H1 (cell line): Measurements from ENCODE around the gene HCST. TPM values are rescaled to one million over a fixed set of nuclear protein-coding genes. Genes with fewer than 3 reads are reported as not detected.

Experiments
- CTCF ChIA-PET: fragments of 300-600 bp; sonication (Branson Sonifier 250); formaldehyde crosslinking; loops from one replicate; lab custom pipeline; 2021; ENCODE audit not compliant: partially characterized antibody; lab: Charles Lee
- POLR2A ChIA-PET: fragments of 300-600 bp; sonication (Branson Sonifier 250); formaldehyde crosslinking; loops from one replicate; lab custom pipeline; 2021; ENCODE audit warnings: inconsistent platforms; ENCODE audit not compliant: partially characterized antibody; lab: Charles Lee
- DNase-seq, 2 experiments: peaks; one replicate each; pipeline versions ENCODE4 v3.0.0 to v3.0.0-alpha.2; 2010 to 2022; ENCODE audit warnings: low spot score in 2 of 2, low read depth in 1 of 2, mixed read lengths in 1 of 2
- FAIRE-seq: peaks from 2 replicates; lab custom pipeline; 2011; peaks lifted over from hg19 to GRCh38; lab: Jason Lieb, UNC
- H2AFZ ChIP-seq: 2 replicates; pipeline ENCODE4 v1.8.1; 2012; ENCODE audit warnings: low read length, inconsistent platforms
- H2AK5ac ChIP-seq: 2 replicates; pipeline ENCODE4 v1.6.1; 2013; ENCODE audit warnings: low read depth, low read length
- H2BK120ac ChIP-seq: replicated peaks from 2 replicates; pipeline ENCODE3; 2013; ENCODE audit warnings: low read depth, low read length, inconsistent platforms
- H2BK12ac ChIP-seq: 2 replicates; pipeline ENCODE4 v1.6.1; 2013; ENCODE audit warnings: low read depth, low read length
- H2BK15ac ChIP-seq: 2 replicates; pipeline ENCODE4 v1.6.1; 2013; ENCODE audit warnings: low read length
- H2BK20ac ChIP-seq: 2 replicates; pipeline ENCODE4 v1.6.1; 2013; ENCODE audit warnings: low read length
- H2BK5ac ChIP-seq: 2 replicates; pipeline ENCODE4 v1.6.1; 2013; ENCODE audit warnings: low read depth, low read length
- H3K14ac ChIP-seq: 2 replicates; pipeline ENCODE4 v1.6.1; 2013; ENCODE audit warnings: inconsistent platforms; ENCODE audit not compliant: insufficient read length
- H3K18ac ChIP-seq: 2 replicates; pipeline ENCODE4 v1.6.1; 2013; ENCODE audit warnings: low read length; ENCODE audit errors: extremely low read depth
- H3K23ac ChIP-seq: 2 replicates; pipeline ENCODE4 v1.6.1; 2013; ENCODE audit warnings: inconsistent platforms; ENCODE audit not compliant: insufficient read length
- H3K23me2 ChIP-seq: 2 replicates; pipeline ENCODE4 v1.6.1; 2013; ENCODE audit warnings: low read depth, low read length
- H3K27ac ChIP-seq: 2 replicates; pipeline ENCODE4 v1.6.1; 2011; ENCODE audit warnings: low read depth, low read length, inconsistent platforms
- H3K27me3 ChIP-seq, 4 experiments: replicated peaks in 1 of 4; 1 replicate in 1 of 4; 2 replicates in 3 of 4; pipeline versions ENCODE4 v1.6.1 to v1.8.1; 2011 to 2013; ENCODE audit warnings: low read length in 3 of 4, mild to moderate bottlenecking in 3 of 4, inconsistent platforms in 2 of 4, mixed read lengths in 2 of 4, moderate library complexity in 1 of 4; ENCODE audit not compliant: control insufficient read depth in 3 of 4, insufficient read depth in 3 of 4; ENCODE audit errors: extremely low read depth in 1 of 4
- H3K36me3 ChIP-seq, 4 experiments: 2 replicates each; pipeline versions ENCODE4 v1.6.1 to v1.8.1; 2011 to 2013; ENCODE audit warnings: mild to moderate bottlenecking in 4 of 4, low read length in 3 of 4, moderate library complexity in 2 of 4, control low read depth in 1 of 4, inconsistent platforms in 1 of 4; ENCODE audit not compliant: insufficient read depth in 4 of 4, control insufficient read depth in 2 of 4
- H3K4ac ChIP-seq: replicated peaks from 2 replicates; pipeline ENCODE3; 2013; ENCODE audit warnings: low read length, low read depth, mixed read lengths, inconsistent platforms; ENCODE audit not compliant: insufficient read length
- H3K4me1 ChIP-seq, 4 experiments: replicated peaks in 1 of 4; 1 replicate in 1 of 4; 2 replicates in 3 of 4; pipeline versions ENCODE4 v1.6.1 to v1.8.1; 2011 to 2013; ENCODE audit warnings: low read length in 3 of 4, inconsistent platforms in 2 of 4, mixed read lengths in 1 of 4; ENCODE audit not compliant: insufficient read depth in 4 of 4, control insufficient read depth in 3 of 4
- H3K4me2 ChIP-seq, 2 experiments: 2 replicates each; pipeline versions ENCODE4 v1.6.1 to v1.8.1; 2011 to 2013; ENCODE audit warnings: low read depth in 2 of 2, low read length in 2 of 2, control low read depth in 1 of 2, inconsistent platforms in 1 of 2, mild to moderate bottlenecking in 1 of 2; ENCODE audit not compliant: insufficient read depth in 1 of 2
- H3K4me3 ChIP-seq, 4 experiments: fragments of 200-600, 300-600 bp in 1 of 4; sonication (generic), shearing (Covaris generic), sonication (Bioruptor Twin) in 1 of 4; 2 replicates each; pipeline versions ENCODE4 v1.5.1 to v1.8.1; 2011 to 2016; ENCODE audit warnings: low read length in 4 of 4, low read depth in 3 of 4, control low read depth in 2 of 4, inconsistent platforms in 2 of 4, mild to moderate bottlenecking in 2 of 4, mixed read lengths in 1 of 4, moderate library complexity in 1 of 4; ENCODE audit not compliant: insufficient read depth in 2 of 4; ENCODE audit errors: extremely low read depth in 1 of 4
- H3K56ac ChIP-seq: replicated peaks from 2 replicates; pipeline ENCODE3; 2013; ENCODE audit warnings: low read depth, mild to moderate bottlenecking, mixed read lengths, low read length, inconsistent platforms; ENCODE audit not compliant: insufficient read length
- H3K79me1 ChIP-seq: 2 replicates; pipeline ENCODE4 v1.6.1; 2013; ENCODE audit warnings: low read depth, low read length, control low read depth
- H3K79me2 ChIP-seq, 2 experiments: 2 replicates each; pipeline versions ENCODE4 v1.6.1 to v1.8.1; 2012 to 2013; ENCODE audit warnings: low read length in 2 of 2, mild to moderate bottlenecking in 2 of 2, inconsistent platforms in 1 of 2; ENCODE audit not compliant: insufficient read depth in 2 of 2, control insufficient read depth in 1 of 2
- H3K9ac ChIP-seq, 4 experiments: replicated peaks in 1 of 4; 1 replicate in 1 of 4; 2 replicates in 3 of 4; pipeline versions ENCODE4 v1.6.1 to v1.8.1; 2011 to 2013; ENCODE audit warnings: low read depth in 3 of 4, low read length in 3 of 4, control low read depth in 2 of 4, mild to moderate bottlenecking in 2 of 4, moderate library complexity in 2 of 4, inconsistent platforms in 1 of 4; ENCODE audit errors: extremely low read depth in 1 of 4
- H3K9me3 ChIP-seq, 2 experiments: 2 replicates each; pipeline versions ENCODE4 v1.6.1 to v1.8.1; 2012 to 2013; ENCODE audit warnings: mild to moderate bottlenecking in 2 of 2, moderate library complexity in 2 of 2, control low read depth in 1 of 2, inconsistent platforms in 1 of 2, low read depth in 1 of 2, low read length in 1 of 2, mixed read lengths in 1 of 2; ENCODE audit not compliant: insufficient read depth in 2 of 2
- H4K20me1 ChIP-seq, 2 experiments: replicated peaks in 1 of 2; 2 replicates each; pipeline versions ENCODE3 to v1.8.1; 2011 to 2013; ENCODE audit warnings: inconsistent platforms in 2 of 2, low read length in 2 of 2, mild to moderate bottlenecking in 1 of 2; ENCODE audit not compliant: insufficient read depth in 2 of 2, control insufficient read depth in 1 of 2
- H4K5ac ChIP-seq: 2 replicates; pipeline ENCODE4 v1.6.1; 2013; ENCODE audit warnings: low read length, low read depth, mixed read lengths, inconsistent platforms; ENCODE audit not compliant: insufficient read length
- H4K8ac ChIP-seq: 2 replicates; pipeline ENCODE4 v1.8.0; 2013; ENCODE audit warnings: mild to moderate bottlenecking, moderate library complexity, low read length, inconsistent platforms; ENCODE audit not compliant: insufficient read depth; ENCODE audit errors: extremely low read depth
- H4K91ac ChIP-seq: replicated peaks from 2 replicates; pipeline ENCODE3; 2013; ENCODE audit warnings: low read length, mixed read lengths, inconsistent platforms; ENCODE audit not compliant: insufficient read length
- CHD2 ChIP-seq: IDR thresholded peaks from 2 replicates; pipeline ENCODE4 v1.6.1; 2012; ENCODE audit warnings: low read length, improper control_type of control experiment
- EP300 ChIP-seq, 2 experiments: IDR thresholded peaks; 1 replicate in 1 of 2; 2 replicates in 1 of 2; pipeline ENCODE4 v1.6.1; 2011 to 2012; ENCODE audit warnings: low read depth in 2 of 2, low read length in 2 of 2, mild to moderate bottlenecking in 2 of 2, borderline replicate concordance in 1 of 2, inconsistent platforms in 1 of 2, moderate library complexity in 1 of 2
- EZH2 ChIP-seq: fragments of 200-600 bp; sonication (generic); IDR thresholded peaks from 2 replicates; pipeline ENCODE4 v1.7.1; 2012; ENCODE audit warnings: low read depth, mild to moderate bottlenecking, moderate library complexity, low read length, inconsistent platforms; ENCODE audit not compliant: severe bottlenecking
- JUN ChIP-seq: IDR thresholded peaks from 2 replicates; pipeline ENCODE4 v1.6.1; 2011; ENCODE audit warnings: low read depth, mild to moderate bottlenecking, improper control_type of control experiment, low read length
- NRF1 ChIP-seq: IDR thresholded peaks from 2 replicates; pipeline ENCODE4 v1.6.1; 2011; ENCODE audit warnings: mild to moderate bottlenecking, low read depth, low read length, improper control_type of control experiment
- POLR2A ChIP-seq, 2 experiments: IDR thresholded peaks; 1 replicate in 1 of 2; 2 replicates in 1 of 2; pipeline ENCODE4 v1.6.1; 2011; ENCODE audit warnings: low read depth in 2 of 2, low read length in 2 of 2, mild to moderate bottlenecking in 2 of 2; ENCODE audit errors: control extremely low read depth in 1 of 2
- POU5F1 ChIP-seq: IDR thresholded peaks from 2 replicates; pipeline ENCODE4 v1.6.1; 2011; ENCODE audit warnings: low read depth, mild to moderate bottlenecking, low read length, moderate library complexity
- SP2 ChIP-seq: IDR thresholded peaks from 2 replicates; pipeline ENCODE4 v1.6.1; 2012; ENCODE audit warnings: mild to moderate bottlenecking, low read length, inconsistent platforms
- SRF ChIP-seq: IDR thresholded peaks from 2 replicates; pipeline ENCODE4 v1.6.1; 2011; ENCODE audit warnings: mild to moderate bottlenecking, low read depth, low read length, moderate library complexity
- WGBS, 2 experiments: shearing (Covaris generic) in 1 of 2; methylation state at CpG; one replicate each; pipeline versions ENCODE4 v1.1.6 to v1.1.7; 2013 to 2015; ENCODE audit warnings: low lambda C conversion rate in 2 of 2, mixed read lengths in 2 of 2, inconsistent platforms in 1 of 2, low coverage in 1 of 2, missing lambda C conversion rate in 1 of 2; ENCODE audit not compliant: insufficient replicate concordance in 2 of 2, insufficient coverage in 1 of 2, insufficient read length in 1 of 2; ENCODE audit errors: extremely low coverage in 1 of 2, missing lambda C conversion rate in 1 of 2; 5-methylcytosine and 5-hydroxymethylcytosine counted together
- polyA plus RNA-seq, 7 experiments: library from polyadenylated mRNA; depleted of rRNA in 3 of 7; stranded (reverse) in 5 of 7; unstranded in 2 of 7; fragments of >200 nt in 5 of 7; fragments of 200-250 nt in 2 of 7; gene quantifications; 1 replicate in 5 of 7; 2 replicates in 1 of 7; 4 replicates in 1 of 7; pipeline versions ENCODE4 v1.2.1 to v1.2.3, GENCODE V29; 2011 to 2013; ENCODE audit warnings: missing spikeins in 2 of 7, mixed read lengths in 2 of 7
- total RNA-seq: library from RNA; stranded (reverse); fragmentation: NEBNext Ultra II Directional; extraction: Animal tissue kit (Norgen Biotek cat#: 25700); gene quantifications from 2 replicates; pipeline ENCODE4 v1.2.1, GENCODE V29; 2021
- TF ChIP-seq, protein P1 (sequence below), 3 experiments: IDR thresholded peaks; 1 replicate in 2 of 3; 2 replicates in 1 of 3; pipeline versions ENCODE4 v1.5.1 to v1.6.1; 2011; ENCODE audit warnings: low read length in 3 of 3, mild to moderate bottlenecking in 3 of 3, inconsistent platforms in 2 of 3, low read depth in 1 of 3, moderate library complexity in 1 of 3; ENCODE audit not compliant: insufficient read depth in 1 of 3; ENCODE audit errors: control extremely low read depth in 1 of 3
- TF ChIP-seq, protein P2 (sequence below): IDR thresholded peaks from 2 replicates; pipeline ENCODE4 v1.6.1; 2012; ENCODE audit warnings: inconsistent platforms

Gene HCST
- total and polyA plus RNA-seq, 2 of the 8 experiments (the other 6 are each of a cell fraction or from before 2014, with no cell fraction given): 2.8 TPM; not detected in 1

DNA sequence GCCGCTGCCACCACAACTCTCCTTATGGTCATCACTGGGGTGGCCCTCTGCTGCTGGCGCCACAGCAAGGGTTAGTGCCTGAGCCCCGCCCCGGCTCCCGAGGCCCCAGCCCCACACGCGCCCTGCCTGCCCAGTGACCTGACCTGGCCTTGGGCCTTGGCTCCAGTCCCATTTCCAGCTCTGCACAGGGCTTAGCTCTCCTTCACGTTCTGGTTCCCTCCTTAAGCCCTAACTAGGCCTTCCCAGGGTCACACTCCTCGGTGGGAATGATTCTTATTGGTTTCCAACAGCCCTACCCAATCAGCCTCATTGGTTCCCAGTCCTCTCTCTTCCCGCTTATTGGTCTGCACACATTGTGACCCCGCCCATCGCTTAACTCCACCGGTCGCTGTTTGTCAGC is 39.8 kb upstream of the HCST start:
- DNase-seq (no peak), FAIRE-seq (no peak)
- H3K23ac ChIP-seq: no peak overlapping the region
- no peak overlapping the region for H4K5ac ChIP-seq
- H2BK15ac ChIP-seq: no peak overlapping the region
- no peak overlapping the region for H2AK5ac ChIP-seq
- H3K56ac ChIP-seq: no peak overlapping the region
- no peak overlapping the region for H3K4me2 ChIP-seq
- no peak overlapping the region for H3K18ac ChIP-seq
- H3K9me3 ChIP-seq: no peaks in the 10 kb centered on the region
- H2BK12ac ChIP-seq: no peak overlapping the region
- no peak overlapping the region for H2BK20ac ChIP-seq
- no peak overlapping the region for H3K9ac ChIP-seq
- ChIA-PET POLR2A (interaction anchor here (1.2 kb wide), 1 partner anchor 14 kb away, joined by 3 read pairs; no protein-coding TSS in a partner anchor), CTCF (interaction anchor here (0.6 to 1.1 kb wide), 3 partner anchors 164 to 1379 kb away, joined by 3 read pairs; no protein-coding TSS in a partner anchor)
- peaks cover 13% of the 10 kb centered on the region for H3K23me2 ChIP-seq
- WGBS, 2 experiments: 86% methylated on average over 12 of the region's 14 CpGs; no CpG with 5 or more reads in 1 of the 2 experiments
- no peak overlapping the region for H3K4ac ChIP-seq
- no peak overlapping the region for H3K27ac ChIP-seq
- H2BK120ac ChIP-seq: no peak overlapping the region
- peaks cover 5 to 56% (median 48%) of the 10 kb centered on the region in 4 experiments for H3K27me3 ChIP-seq
- peaks cover 0 to 15% (median 10%) of the 10 kb centered on the region in 4 experiments; a peak in 5 of 7 replicates for H3K4me1 ChIP-seq
- H3K4me3 ChIP-seq: no peak overlapping the region
- no peak overlapping the region for H4K91ac ChIP-seq
- no peaks in the 10 kb centered on the region for H3K79me2 ChIP-seq
- H3K14ac ChIP-seq: no peak overlapping the region
- H2AFZ ChIP-seq: no peak overlapping the region
- no peaks in the 10 kb centered on the region for H3K79me1 ChIP-seq
- no peak overlapping the region; the same call in 1 of the 2 replicates for H4K8ac ChIP-seq
- H2BK5ac ChIP-seq: no peak overlapping the region
- H3K36me3 ChIP-seq: no peaks in the 10 kb centered on the region
- H4K20me1 ChIP-seq: peaks cover 0 to 3% of the 10 kb centered on the region in 2 experiments
- TF ChIP-seq NRF1 (no peak), SRF (no peak), SP2 (peak; percentile 13; the same call in 1 of the 2 replicates), POLR2A (IDR thresholded peaks at IDR 0.05; ENCODE audit: control extremely low read depth in 1 of 2, low read depth in 2 of 2, low read length in 2 of 2) (no peak), EZH2 (no peak), POU5F1 (no peak), EP300 (IDR thresholded peaks at IDR 0.05; ENCODE audit: borderline replicate concordance in 1 of 2, low read depth in 2 of 2, low read length in 2 of 2) (no peak), JUN (no peak), CHD2 (peak; percentile 51; the same call in 1 of the 2 replicates)
- TF ChIP-seq, protein P1, sequence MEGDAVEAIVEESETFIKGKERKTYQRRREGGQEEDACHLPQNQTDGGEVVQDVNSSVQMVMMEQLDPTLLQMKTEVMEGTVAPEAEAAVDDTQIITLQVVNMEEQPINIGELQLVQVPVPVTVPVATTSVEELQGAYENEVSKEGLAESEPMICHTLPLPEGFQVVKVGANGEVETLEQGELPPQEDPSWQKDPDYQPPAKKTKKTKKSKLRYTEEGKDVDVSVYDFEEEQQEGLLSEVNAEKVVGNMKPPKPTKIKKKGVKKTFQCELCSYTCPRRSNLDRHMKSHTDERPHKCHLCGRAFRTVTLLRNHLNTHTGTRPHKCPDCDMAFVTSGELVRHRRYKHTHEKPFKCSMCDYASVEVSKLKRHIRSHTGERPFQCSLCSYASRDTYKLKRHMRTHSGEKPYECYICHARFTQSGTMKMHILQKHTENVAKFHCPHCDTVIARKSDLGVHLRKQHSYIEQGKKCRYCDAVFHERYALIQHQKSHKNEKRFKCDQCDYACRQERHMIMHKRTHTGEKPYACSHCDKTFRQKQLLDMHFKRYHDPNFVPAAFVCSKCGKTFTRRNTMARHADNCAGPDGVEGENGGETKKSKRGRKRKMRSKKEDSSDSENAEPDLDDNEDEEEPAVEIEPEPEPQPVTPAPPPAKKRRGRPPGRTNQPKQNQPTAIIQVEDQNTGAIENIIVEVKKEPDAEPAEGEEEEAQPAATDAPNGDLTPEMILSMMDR (IDR thresholded peaks at IDR 0.05; ENCODE audit: control extremely low read depth in 1 of 3, insufficient read depth in 1 of 3, low read depth in 1 of 3, low read length in 3 of 3): no peak
- TF ChIP-seq, protein P2, sequence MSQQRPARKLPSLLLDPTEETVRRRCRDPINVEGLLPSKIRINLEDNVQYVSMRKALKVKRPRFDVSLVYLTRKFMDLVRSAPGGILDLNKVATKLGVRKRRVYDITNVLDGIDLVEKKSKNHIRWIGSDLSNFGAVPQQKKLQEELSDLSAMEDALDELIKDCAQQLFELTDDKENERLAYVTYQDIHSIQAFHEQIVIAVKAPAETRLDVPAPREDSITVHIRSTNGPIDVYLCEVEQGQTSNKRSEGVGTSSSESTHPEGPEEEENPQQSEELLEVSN: peak; percentile 92
